Neural cell (in vitro differentiated cells): Measurements from ENCODE around the gene GNG13.

Experiments used
- CTCF ChIP-seq: fragments of 450-650 bp; IDR thresholded peaks from 2 replicates; pipeline ENCODE4 v1.5.1; 2014; ENCODE audit warnings: antibody characterized with exemption, mild to moderate bottlenecking, moderate library complexity; ENCODE audit not compliant: poor library complexity, severe bottlenecking
- EP300 ChIP-seq: fragments of 450-650 bp; conservative IDR thresholded peaks from 2 replicates; pipeline ENCODE4 v1.6.1; 2014; ENCODE audit warnings: antibody characterized with exemption, mild to moderate bottlenecking, moderate library complexity; ENCODE audit not compliant: poor library complexity, severe bottlenecking
- MXI1 ChIP-seq: fragments of 450-650 bp; conservative IDR thresholded peaks from 2 replicates; pipeline ENCODE4 v1.6.1; 2014; ENCODE audit warnings: antibody characterized with exemption, mild to moderate bottlenecking; ENCODE audit not compliant: poor library complexity, severe bottlenecking
- TAF1 ChIP-seq: IDR thresholded peaks from 2 replicates; pipeline ENCODE4 v1.6.1; 2012; ENCODE audit warnings: low read depth

GRCh38 chr16:841455-842060 lies 41.0 kb upstream of the GNG13 start:
- TF ChIP-seq CTCF, result no peak
- TF ChIP-seq MXI1, result no peak
- no peak for TF ChIP-seq TAF1
- no peak for TF ChIP-seq EP300
